ENCODE results near the gene ZNF579. TPM values are rescaled to one million over a fixed set of nuclear protein-coding genes. Genes with fewer than 3 reads are reported as not detected.
A peak's percentile ranks its signal among the peaks of the same experiment; 100 is the strongest.
"Not testable (repeated sequence)": the region's sequence is repeated elsewhere in the genome, so short reads cannot be mapped to it uniquely, and the experiment has no call there.

The ZNF579 gene
- total and polyA plus RNA-seq, 4 donors = 2.1 to 25.3 (median 17.4) TPM

GRCh38 chr19:55578761-55579747, 1.6 kb downstream of the ZNF579 start:
- no peak for DNase-seq (ENCODE audit: low read depth in 4 of 6, low spot score in 6 of 6)
- Histone ChIP-seq H3K27ac (ENCODE audit: low read depth, low read length) (no peak overlapping the region), H3K27me3 (ENCODE audit: control insufficient read depth, insufficient read depth, low read length) (no peaks in the 10 kb centered on the region), H3K36me3 (ENCODE audit: control insufficient read depth, insufficient read depth, low read length) (peaks cover 34% of the 10 kb centered on the region), H3K4me1 (ENCODE audit: control insufficient read depth, insufficient read depth, low read length) (peaks cover 16% of the 10 kb centered on the region), H3K4me3 (ENCODE audit: low read depth, low read length) (peak overlapping the region; percentile 83), H3K9me3 (ENCODE audit: control insufficient read depth, insufficient read depth, low read length) (no peaks in the 10 kb centered on the region)
- 95% methylated on average over 90 of the region's 90 CpGs for WGBS (ENCODE audit: insufficient coverage)

GRCh38 chr19:55578031-55578760, 2.5 kb downstream of the ZNF579 start:
- no peak for DNase-seq (ENCODE audit: low read depth in 4 of 6, low spot score in 6 of 6)
- Histone ChIP-seq H3K27me3 (ENCODE audit: control insufficient read depth, insufficient read depth, low read length) (no peaks in the 10 kb centered on the region), H3K36me3 (ENCODE audit: control insufficient read depth, insufficient read depth, low read length) (peaks cover 34% of the 10 kb centered on the region), H3K9me3 (ENCODE audit: control insufficient read depth, insufficient read depth, low read length) (no peaks in the 10 kb centered on the region), H3K27ac (ENCODE audit: low read depth, low read length) (no peak overlapping the region), H3K4me1 (ENCODE audit: control insufficient read depth, insufficient read depth, low read length) (peaks cover 16% of the 10 kb centered on the region), H3K4me3 (ENCODE audit: low read depth, low read length) (no peak overlapping the region)
- WGBS (ENCODE audit: insufficient coverage) = 95% methylated on average over 82 of the region's 83 CpGs

GRCh38 chr19:55576746-55577145, 3.9 kb downstream of the ZNF579 start:
- no peaks in the 10 kb centered on the region for H3K9me3 ChIP-seq (ENCODE audit: control insufficient read depth, insufficient read depth, low read length)
- peaks cover 34% of the 10 kb centered on the region for H3K36me3 ChIP-seq (ENCODE audit: control insufficient read depth, insufficient read depth, low read length)
- peaks cover 16% of the 10 kb centered on the region for H3K4me1 ChIP-seq (ENCODE audit: control insufficient read depth, insufficient read depth, low read length)
- no peak for DNase-seq (ENCODE audit: low read depth in 4 of 6, low spot score in 6 of 6)
- no peaks in the 10 kb centered on the region for H3K27me3 ChIP-seq (ENCODE audit: control insufficient read depth, insufficient read depth, low read length)
- H3K27ac ChIP-seq (ENCODE audit: low read depth, low read length) = no peak overlapping the region
- WGBS (ENCODE audit: insufficient coverage) = 100% methylated on average over 2 of the region's 5 CpGs
- H3K4me3 ChIP-seq (ENCODE audit: low read depth, low read length) = no peak overlapping the region

GRCh38 chr19:55573929-55574328, 6.7 kb downstream of the ZNF579 start:
- no CpG with 5 or more reads among the region's 6 CpGs for WGBS (ENCODE audit: insufficient coverage)
- H3K4me3 ChIP-seq (ENCODE audit: low read depth, low read length); H3K4me1 ChIP-seq (ENCODE audit: control insufficient read depth, insufficient read depth, low read length); H3K27me3 ChIP-seq (ENCODE audit: control insufficient read depth, insufficient read depth, low read length); H3K27ac ChIP-seq (ENCODE audit: low read depth, low read length); H3K9me3 ChIP-seq (ENCODE audit: control insufficient read depth, insufficient read depth, low read length); DNase-seq (ENCODE audit: low read depth in 4 of 6, low spot score in 6 of 6): not testable (repeated sequence)
- peaks cover 28% of the 10 kb centered on the region for H3K36me3 ChIP-seq (ENCODE audit: control insufficient read depth, insufficient read depth, low read length)

- H3K4me1 ChIP-seq (ENCODE audit: control insufficient read depth, insufficient read depth, low read length); H3K27me3 ChIP-seq (ENCODE audit: control insufficient read depth, insufficient read depth, low read length); H3K36me3 ChIP-seq (ENCODE audit: control insufficient read depth, insufficient read depth, low read length); DNase-seq (ENCODE audit: low read depth in 4 of 6, low spot score in 6 of 6); H3K4me3 ChIP-seq (ENCODE audit: low read depth, low read length); H3K9me3 ChIP-seq (ENCODE audit: control insufficient read depth, insufficient read depth, low read length); H3K27ac ChIP-seq (ENCODE audit: low read depth, low read length): not testable (repeated sequence)
- 86% methylated on average over 4 of the region's 5 CpGs for WGBS (ENCODE audit: insufficient coverage)
Measured at GRCh38 chr19:55569477-55569876, 11.2 kb downstream of the ZNF579 start.

- Histone ChIP-seq H3K9me3 (ENCODE audit: control insufficient read depth, insufficient read depth, low read length) (no peaks in the 10 kb centered on the region), H3K27ac (ENCODE audit: low read depth, low read length) (no peak overlapping the region), H3K36me3 (ENCODE audit: control insufficient read depth, insufficient read depth, low read length) (no peaks in the 10 kb centered on the region), H3K27me3 (ENCODE audit: control insufficient read depth, insufficient read depth, low read length) (no peaks in the 10 kb centered on the region), H3K4me1 (ENCODE audit: control insufficient read depth, insufficient read depth, low read length) (peaks cover 15% of the 10 kb centered on the region), H3K4me3 (ENCODE audit: low read depth, low read length) (no peak overlapping the region)
- DNase-seq (ENCODE audit: low read depth in 4 of 6, low spot score in 6 of 6) = no peak
Measured at GRCh38 chr19:55567708-55568328, 12.8 kb downstream of the ZNF579 start.

GRCh38 chr19:55566823-55567222, 13.8 kb downstream of the ZNF579 start:
- Histone ChIP-seq H3K9me3 (ENCODE audit: control insufficient read depth, insufficient read depth, low read length) (no peaks in the 10 kb centered on the region), H3K4me3 (ENCODE audit: low read depth, low read length) (no peak overlapping the region), H3K27me3 (ENCODE audit: control insufficient read depth, insufficient read depth, low read length) (no peaks in the 10 kb centered on the region), H3K36me3 (ENCODE audit: control insufficient read depth, insufficient read depth, low read length) (no peaks in the 10 kb centered on the region), H3K4me1 (ENCODE audit: control insufficient read depth, insufficient read depth, low read length) (peaks cover 18% of the 10 kb centered on the region), H3K27ac (ENCODE audit: low read depth, low read length) (no peak overlapping the region)
- WGBS (ENCODE audit: insufficient coverage) = 48% methylated on average over 7 of the region's 9 CpGs
- no peak for DNase-seq (ENCODE audit: low read depth in 4 of 6, low spot score in 6 of 6)

- Histone ChIP-seq H3K9me3 (ENCODE audit: control insufficient read depth, insufficient read depth, low read length) (no peaks in the 10 kb centered on the region), H3K27ac (ENCODE audit: low read depth, low read length) (no peak overlapping the region), H3K4me1 (ENCODE audit: control insufficient read depth, insufficient read depth, low read length) (peaks cover 18% of the 10 kb centered on the region), H3K36me3 (ENCODE audit: control insufficient read depth, insufficient read depth, low read length) (no peaks in the 10 kb centered on the region), H3K4me3 (ENCODE audit: low read depth, low read length) (no peak overlapping the region), H3K27me3 (ENCODE audit: control insufficient read depth, insufficient read depth, low read length) (peaks cover 3% of the 10 kb centered on the region)
- WGBS (ENCODE audit: insufficient coverage) = 18% methylated on average over 11 of the region's 12 CpGs
- peak in 2 of 6 donors; percentile 74 to 83 for DNase-seq (ENCODE audit: low read depth in 4 of 6, low spot score in 6 of 6)
Measured at GRCh38 chr19:55563261-55563690, 17.4 kb downstream of the ZNF579 start.

- H3K27ac ChIP-seq (ENCODE audit: low read depth, low read length) = no peak overlapping the region
- no peaks in the 10 kb centered on the region for H3K9me3 ChIP-seq (ENCODE audit: control insufficient read depth, insufficient read depth, low read length)
- no peaks in the 10 kb centered on the region for H3K36me3 ChIP-seq (ENCODE audit: control insufficient read depth, insufficient read depth, low read length)
- no peak overlapping the region for H3K4me3 ChIP-seq (ENCODE audit: low read depth, low read length)
- H3K27me3 ChIP-seq (ENCODE audit: control insufficient read depth, insufficient read depth, low read length) = peaks cover 3% of the 10 kb centered on the region
- 82% methylated on average over 6 of the region's 9 CpGs for WGBS (ENCODE audit: insufficient coverage)
- DNase-seq (ENCODE audit: low read depth in 4 of 6, low spot score in 6 of 6) = no peak
- H3K4me1 ChIP-seq (ENCODE audit: control insufficient read depth, insufficient read depth, low read length) = peaks cover 18% of the 10 kb centered on the region
Measured at GRCh38 chr19:55559684-55560083, 21.0 kb downstream of the ZNF579 start.

Measured in spinal cord (tissue), 10 donors.